Middle frontal gyrus (tissue), 1 donor: ENCODE measurements around the gene UFD1.

Experiments used
- DNase-seq: peaks from one replicate; pipeline ENCODE4 v3.0.0-alpha.2; 2015; ENCODE audit warnings: low spot score; ENCODE audit errors: extremely low spot score

UFD1 gene

DNA sequence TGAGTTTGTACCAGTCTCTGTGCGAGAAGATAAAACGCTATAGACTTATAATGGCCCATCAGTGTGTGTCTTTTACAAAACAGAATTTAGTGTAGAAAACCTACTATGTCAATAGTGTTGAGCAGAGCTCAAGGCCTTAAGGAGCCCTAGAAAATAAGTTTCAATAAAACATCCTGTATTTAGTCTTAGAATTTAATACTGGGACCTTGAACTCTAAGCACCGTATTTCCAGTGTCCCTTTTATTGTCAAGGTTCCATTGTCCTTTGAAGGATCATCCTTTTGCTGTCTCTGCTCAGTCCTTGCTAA, 17.3 kb upstream of the UFD1 start:
- no peak for DNase-seq

GRCh38 chr22:19495562-19496323, 16.8 kb upstream of the UFD1 start:
- no peak for DNase-seq

- no peak for DNase-seq
Observed at GRCh38 chr22:19494676-19495173, 15.7 kb upstream of the UFD1 start.

- DNase-seq = no peak
Observed at GRCh38 chr22:19494001-19494560, 15.1 kb upstream of the UFD1 start.

DNA sequence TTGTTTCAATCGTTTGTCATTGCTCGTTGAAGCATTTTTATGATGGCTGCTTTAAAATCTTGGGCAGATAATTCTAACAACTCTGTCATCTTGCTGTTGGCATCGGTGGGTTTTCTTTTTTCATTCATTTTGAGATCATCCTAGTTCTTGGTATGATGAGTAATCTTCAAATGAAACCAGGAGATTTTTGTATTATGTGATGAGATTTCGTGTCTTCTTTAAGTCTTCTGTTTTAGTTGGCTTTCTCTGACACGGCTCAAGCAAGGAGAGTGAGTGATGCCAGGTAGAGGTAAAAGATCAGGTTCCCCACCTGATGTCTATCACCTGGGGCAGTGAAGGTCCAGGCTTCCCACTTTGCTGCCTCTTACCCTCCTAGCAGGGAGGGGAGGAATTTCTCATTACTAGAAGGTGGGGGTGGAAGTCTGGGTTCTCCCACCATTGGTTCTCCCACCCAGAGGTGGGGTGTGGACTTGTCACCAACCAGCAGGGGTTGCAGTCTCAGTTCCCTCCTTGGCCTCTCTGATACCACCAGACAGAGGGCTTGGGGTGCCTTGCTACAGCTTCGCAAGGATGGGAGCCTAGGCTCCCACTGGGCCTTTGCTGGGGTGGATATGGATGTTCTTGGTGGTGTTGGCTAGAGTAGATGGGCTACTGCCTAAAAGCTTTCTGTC, 13.6 kb upstream of the UFD1 start:
- no peak for DNase-seq

DNA sequence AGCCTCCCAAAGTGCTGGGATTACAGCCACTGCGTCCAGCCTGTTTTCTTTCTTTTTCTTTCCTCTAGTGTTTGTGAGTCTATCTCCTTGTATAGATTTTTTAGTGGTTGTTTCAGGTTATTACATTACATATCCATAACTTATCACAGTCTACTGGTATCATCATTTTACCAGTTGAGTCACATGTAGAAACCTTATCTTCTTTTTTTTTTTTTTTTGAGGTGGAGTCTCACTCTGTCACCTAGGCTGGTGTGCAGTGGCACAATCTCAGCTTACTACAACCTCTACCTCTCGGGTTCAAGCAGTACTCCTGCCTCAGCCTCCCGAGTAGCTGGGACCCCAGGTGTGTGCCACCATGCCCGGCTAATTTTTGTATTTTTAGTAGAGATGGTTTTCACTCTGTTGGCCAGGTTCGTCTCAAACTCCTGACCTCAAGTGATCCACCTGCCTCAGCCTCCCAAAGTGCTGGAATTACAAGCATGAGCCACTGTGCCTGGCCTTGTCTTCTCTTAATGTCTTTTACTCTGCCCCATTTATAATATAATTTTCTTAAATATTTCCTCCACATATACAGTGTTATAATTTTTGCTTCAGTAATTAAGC, 11.7 kb upstream of the UFD1 start:
- no peak for DNase-seq

GRCh38 chr22:19488884-19489843, 10.2 kb upstream of the UFD1 start:
- DNase-seq = peak; percentile 4

DNA sequence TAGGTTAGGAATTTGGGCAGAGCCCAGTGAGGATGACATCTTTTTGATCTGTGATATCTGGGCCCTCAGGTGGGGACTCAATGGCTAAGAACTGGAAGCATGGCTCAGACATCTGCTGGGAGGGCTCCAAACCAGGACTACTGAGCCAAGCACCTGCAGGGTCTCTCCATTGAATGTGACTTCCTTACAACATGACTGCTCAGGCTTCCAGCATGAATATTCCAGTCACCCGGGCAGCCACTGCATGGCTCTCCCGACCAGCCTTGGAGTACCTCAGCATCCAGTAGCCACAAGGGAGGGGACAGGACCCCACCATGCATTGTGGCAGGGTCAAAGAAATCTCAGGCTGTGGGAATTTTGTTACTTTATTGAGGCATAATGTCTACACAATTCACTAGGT, 9.3 kb upstream of the UFD1 start:
- DNase-seq = no peak

DNA sequence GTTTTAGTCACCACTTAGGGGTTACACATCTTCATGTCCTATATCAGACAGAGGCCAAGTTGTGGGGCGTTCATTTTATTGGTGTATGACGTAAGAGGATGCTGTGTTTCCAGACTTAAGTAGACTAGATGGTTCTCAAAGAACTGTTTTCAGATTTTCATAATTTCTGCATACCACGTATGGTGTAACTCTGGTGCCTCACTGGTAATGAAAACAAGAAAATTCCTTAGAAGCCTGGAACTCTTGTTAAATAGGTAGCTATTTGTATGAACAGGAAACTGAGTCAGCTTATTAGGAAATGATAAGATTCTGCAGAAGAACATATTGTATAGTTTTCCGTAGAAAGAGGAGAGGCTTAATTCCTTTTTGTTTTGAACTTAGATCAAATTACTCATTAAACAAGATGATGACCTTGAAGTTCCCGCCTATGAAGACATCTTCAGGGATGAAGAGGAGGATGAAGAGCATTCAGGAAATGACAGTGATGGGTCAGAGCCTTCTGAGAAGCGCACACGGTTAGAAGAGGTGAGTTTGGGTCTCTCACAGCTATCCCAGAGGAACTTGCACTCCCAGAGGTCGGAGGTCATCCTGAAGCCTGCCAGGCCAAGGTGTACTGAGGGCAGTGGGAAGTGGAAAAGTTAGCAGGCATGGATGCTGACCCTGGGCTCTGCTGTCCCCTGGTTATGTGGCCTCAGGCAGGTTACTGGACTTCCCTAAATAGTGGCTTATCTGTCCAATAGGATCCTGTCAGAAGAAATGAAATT, 4.7 kb upstream of the UFD1 start:
- no peak for DNase-seq

DNA sequence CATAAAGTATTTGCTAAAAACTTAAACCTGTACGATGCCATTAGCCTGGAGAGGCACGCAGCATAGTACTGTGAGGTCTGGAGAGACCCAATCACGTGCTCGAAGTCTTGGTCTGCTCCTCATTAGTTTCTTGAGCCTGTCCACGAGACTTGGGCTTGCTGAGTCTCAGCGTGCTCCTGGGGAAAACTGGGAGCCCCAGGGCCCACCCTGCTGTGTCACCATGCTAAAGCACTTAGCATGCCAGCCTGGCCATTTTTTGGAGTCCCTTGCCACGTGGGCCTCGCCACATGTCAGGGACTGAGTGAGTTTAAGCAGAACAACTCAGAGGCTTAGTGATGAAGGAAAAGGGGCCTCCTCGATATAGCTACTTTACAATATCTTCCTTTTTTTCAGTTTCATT, 3.3 kb upstream of the UFD1 start:
- no peak for DNase-seq

GRCh38 chr22:19480789-19481188, 1.8 kb upstream of the UFD1 start:
- no peak for DNase-seq

DNA sequence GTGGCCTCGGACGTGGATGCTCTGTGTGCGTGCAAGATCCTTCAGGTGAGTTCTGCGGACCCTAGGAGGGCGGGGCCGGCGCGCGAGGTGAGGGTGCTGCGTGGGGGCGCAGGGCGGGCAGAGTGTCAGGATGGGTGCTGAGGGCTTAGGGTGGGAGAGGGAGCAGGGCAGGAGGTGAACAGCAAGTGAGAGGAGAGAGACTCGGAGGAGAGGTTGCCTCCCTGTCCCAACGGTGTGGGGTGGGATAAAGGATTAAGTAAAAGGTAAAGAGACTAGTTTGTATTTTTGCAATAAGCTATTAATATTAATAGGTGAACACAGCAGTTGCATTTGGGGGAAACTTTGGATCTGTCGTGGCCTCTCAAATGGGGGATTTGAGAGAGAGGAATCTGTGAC, 1.2 kb upstream of the UFD1 start:
- DNase-seq = no peak

- DNase-seq = peak; percentile 96
Observed at GRCh38 chr22:19479355-19480172, 571 bp upstream of the UFD1 start, which contains the start of gene CDC45. Gene CDC45, plus strand, starts transcription at chr22:19479920. Its CDS starts 49 bp downstream, at chr22:19479969.

- DNase-seq = no peak
Observed at GRCh38 chr22:19478045-19478900, 720 bp downstream of the UFD1 start.

- DNase-seq = no peak
Observed at GRCh38 chr22:19477321-19478044, 1.5 kb downstream of the UFD1 start.

GRCh38 chr22:19476023-19476422, 3.0 kb downstream of the UFD1 start:
- DNase-seq = no peak

GRCh38 chr22:19473578-19473977, 5.4 kb downstream of the UFD1 start:
- no peak for DNase-seq

- no peak for DNase-seq
Observed at GRCh38 chr22:19472233-19472632, 6.8 kb downstream of the UFD1 start.
